Thyroid gland (tissue), 4 donors: ENCODE measurements around the gene SLC2A5.

ENCODE experiments used
- CTCF ChIP-seq, 6 experiments: fragments of 200-600 bp in 3 of 6; fragments of 450-650 bp in 3 of 6; sonication (generic) in 3 of 6; IDR thresholded peaks; one replicate each; pipeline ENCODE4 v1.5.1; 2016 to 2019; ENCODE audit warnings: antibody characterized with exemption in 6 of 6, mild to moderate bottlenecking in 2 of 6, inconsistent platforms in 1 of 6, moderate library complexity in 1 of 6
- POLR2A ChIP-seq, 2 donors: fragments of 450-650 bp; IDR thresholded peaks; one replicate each; pipeline ENCODE4 v1.6.1; 2017; ENCODE audit warnings: antibody characterized with exemption in 2 of 2, mild to moderate bottlenecking in 2 of 2, moderate library complexity in 1 of 2

- TF ChIP-seq CTCF (IDR thresholded peaks at IDR 0.05) (no peak), POLR2A (IDR thresholded peaks at IDR 0.05) (no peak)
Observed at GRCh38 chr1:9085306-9085940, 16.0 kb upstream of the SLC2A5 start.
